DOHH2 (cell line): Measurements from ENCODE around the gene POLR3K.
A peak's percentile ranks its signal among the peaks of the same experiment; 100 is the strongest.

ENCODE experiments used
- H3F3A ChIP-seq: fragments of 200-600 bp; sonication (generic), shearing (Covaris generic); 2 replicates; pipeline ENCODE4 v1.6.0; 2016; ENCODE audit warnings: antibody characterized with exemption, mild to moderate bottlenecking; ENCODE audit not compliant: control insufficient read depth, insufficient read depth
- H3K27ac ChIP-seq: fragments of 200-600 bp; sonication (generic); 2 replicates; pipeline ENCODE4 v1.5.1; 2014; ENCODE audit warnings: low read depth, mild to moderate bottlenecking, low read length, moderate library complexity
- H3K27me3 ChIP-seq: fragments of 200-600 bp; sonication (generic); 2 replicates; pipeline ENCODE4 v1.6.1; 2014; ENCODE audit warnings: mild to moderate bottlenecking, low read length, mixed read lengths; ENCODE audit not compliant: control insufficient read depth
- H3K36me3 ChIP-seq: fragments of 200-600 bp; sonication (generic); 2 replicates; pipeline ENCODE4 v1.6.1; 2014; ENCODE audit warnings: mild to moderate bottlenecking, low read length, moderate library complexity, mixed read lengths; ENCODE audit not compliant: control insufficient read depth
- H3K4me1 ChIP-seq: fragments of 200-600 bp; sonication (generic); 2 replicates; pipeline ENCODE4 v1.6.1; 2014; ENCODE audit warnings: mild to moderate bottlenecking, low read length, mixed read lengths; ENCODE audit not compliant: control insufficient read depth
- H3K4me2 ChIP-seq: fragments of 200-600 bp; sonication (generic); 2 replicates; pipeline ENCODE4 v1.6.0; 2014; ENCODE audit warnings: mild to moderate bottlenecking, low read length, moderate library complexity
- H3K4me3 ChIP-seq: fragments of 200-600 bp; sonication (generic); 2 replicates; pipeline ENCODE4 v1.5.1; 2014; ENCODE audit warnings: mild to moderate bottlenecking, low read length, mixed read lengths
- H3K79me2 ChIP-seq: fragments of 200-600 bp; sonication (generic); 2 replicates; pipeline ENCODE4 v1.6.1; 2014; ENCODE audit warnings: mild to moderate bottlenecking, low read length, mixed read lengths; ENCODE audit not compliant: control insufficient read depth
- H3K9me2 ChIP-seq: fragments of 200-600 bp; sonication (generic); replicated peaks from 2 replicates; pipeline ENCODE4 v1.6.1; 2014; ENCODE audit warnings: mild to moderate bottlenecking, low read length, mixed read lengths; ENCODE audit not compliant: control insufficient read depth
- H3K9me3 ChIP-seq: fragments of 200-600 bp; sonication (generic); 2 replicates; pipeline ENCODE4 v1.6.1; 2014; ENCODE audit warnings: antibody characterized with exemption, low read length, mixed read lengths; ENCODE audit not compliant: control insufficient read depth, insufficient read depth
- H4K20me1 ChIP-seq: fragments of 200-600 bp; sonication (generic); 2 replicates; pipeline ENCODE4 v1.6.0; 2014; ENCODE audit warnings: low read depth, mild to moderate bottlenecking, antibody characterized with exemption, low read length, moderate library complexity; ENCODE audit not compliant: control insufficient read depth, insufficient read depth
- EZH2phosphoT487 ChIP-seq: fragments of 200-600 bp; sonication (generic); IDR thresholded peaks from 2 replicates; pipeline ENCODE4 v1.6.1; 2017; ENCODE audit warnings: borderline replicate concordance, mild to moderate bottlenecking, antibody characterized with exemption, low read length, moderate library complexity, mixed read lengths
- TF ChIP-seq, protein P1 (sequence below): fragments of 200-600 bp; sonication (generic); IDR thresholded peaks from one replicate; pipeline ENCODE4 v1.5.1; 2014; ENCODE audit warnings: antibody characterized with exemption, mild to moderate bottlenecking, low read depth, low read length; ENCODE audit not compliant: poor library complexity, severe bottlenecking

Gene POLR3K

DNA sequence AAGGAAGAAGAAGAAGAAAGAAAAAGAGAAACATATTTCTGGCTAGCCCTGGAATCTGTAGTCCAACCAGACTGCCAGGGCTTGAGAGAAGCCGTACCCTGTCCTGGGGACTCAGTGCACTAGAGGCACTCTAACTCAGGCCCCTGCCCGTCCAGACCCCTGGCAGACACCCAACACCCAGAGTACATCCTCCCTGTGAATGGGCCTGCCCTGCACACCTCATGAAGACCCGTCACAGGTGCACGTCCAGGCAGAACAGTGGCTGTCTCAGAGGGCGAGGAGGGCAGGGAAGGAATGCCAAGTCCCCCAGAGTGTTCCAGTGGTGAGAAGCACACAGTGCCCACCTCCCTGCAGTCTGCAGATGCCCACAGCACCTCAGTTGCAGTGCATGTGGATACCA, 47.6 kb upstream of the POLR3K start:
- TF ChIP-seq, protein P1, sequence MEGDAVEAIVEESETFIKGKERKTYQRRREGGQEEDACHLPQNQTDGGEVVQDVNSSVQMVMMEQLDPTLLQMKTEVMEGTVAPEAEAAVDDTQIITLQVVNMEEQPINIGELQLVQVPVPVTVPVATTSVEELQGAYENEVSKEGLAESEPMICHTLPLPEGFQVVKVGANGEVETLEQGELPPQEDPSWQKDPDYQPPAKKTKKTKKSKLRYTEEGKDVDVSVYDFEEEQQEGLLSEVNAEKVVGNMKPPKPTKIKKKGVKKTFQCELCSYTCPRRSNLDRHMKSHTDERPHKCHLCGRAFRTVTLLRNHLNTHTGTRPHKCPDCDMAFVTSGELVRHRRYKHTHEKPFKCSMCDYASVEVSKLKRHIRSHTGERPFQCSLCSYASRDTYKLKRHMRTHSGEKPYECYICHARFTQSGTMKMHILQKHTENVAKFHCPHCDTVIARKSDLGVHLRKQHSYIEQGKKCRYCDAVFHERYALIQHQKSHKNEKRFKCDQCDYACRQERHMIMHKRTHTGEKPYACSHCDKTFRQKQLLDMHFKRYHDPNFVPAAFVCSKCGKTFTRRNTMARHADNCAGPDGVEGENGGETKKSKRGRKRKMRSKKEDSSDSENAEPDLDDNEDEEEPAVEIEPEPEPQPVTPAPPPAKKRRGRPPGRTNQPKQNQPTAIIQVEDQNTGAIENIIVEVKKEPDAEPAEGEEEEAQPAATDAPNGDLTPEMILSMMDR = no peak
- peaks cover 6% of the 10 kb centered on the region; the same call in 1 of the 2 replicates for H3K4me1 ChIP-seq
- no peaks in the 10 kb centered on the region for H4K20me1 ChIP-seq
- H3K4me3 ChIP-seq = no peak overlapping the region
- no peak overlapping the region for H3K4me2 ChIP-seq
- peaks cover 32% of the 10 kb centered on the region for H3K36me3 ChIP-seq
- H3K9me2 ChIP-seq = no peaks in the 10 kb centered on the region
- no peaks in the 10 kb centered on the region for H3K79me2 ChIP-seq
- no peaks in the 10 kb centered on the region for H3K27me3 ChIP-seq
- H3F3A ChIP-seq = no peaks in the 10 kb centered on the region
- H3K9me3 ChIP-seq = no peaks in the 10 kb centered on the region
- H3K27ac ChIP-seq = no peak overlapping the region

DNA sequence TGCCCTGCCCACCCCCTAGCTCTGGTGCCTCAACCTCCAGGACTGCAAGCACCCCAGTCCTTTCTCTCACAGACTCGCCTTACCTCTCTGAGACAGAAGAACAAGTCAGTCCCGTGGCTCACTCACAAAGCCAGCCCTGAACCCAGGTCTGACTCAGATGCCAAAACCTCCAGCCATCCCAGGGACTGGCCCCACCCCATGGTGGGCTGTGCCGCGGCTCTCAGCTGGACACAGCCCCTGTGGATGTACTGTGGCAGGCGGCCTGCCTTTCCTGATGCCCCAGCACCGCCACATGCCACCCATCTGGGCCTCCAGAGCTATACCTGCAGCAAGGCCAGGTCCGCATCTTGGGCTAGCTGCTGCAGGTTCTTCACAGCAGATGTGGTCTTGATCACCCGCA, 44.4 kb upstream of the POLR3K start:
- H3K36me3 ChIP-seq = peaks cover 18% of the 10 kb centered on the region

DNA sequence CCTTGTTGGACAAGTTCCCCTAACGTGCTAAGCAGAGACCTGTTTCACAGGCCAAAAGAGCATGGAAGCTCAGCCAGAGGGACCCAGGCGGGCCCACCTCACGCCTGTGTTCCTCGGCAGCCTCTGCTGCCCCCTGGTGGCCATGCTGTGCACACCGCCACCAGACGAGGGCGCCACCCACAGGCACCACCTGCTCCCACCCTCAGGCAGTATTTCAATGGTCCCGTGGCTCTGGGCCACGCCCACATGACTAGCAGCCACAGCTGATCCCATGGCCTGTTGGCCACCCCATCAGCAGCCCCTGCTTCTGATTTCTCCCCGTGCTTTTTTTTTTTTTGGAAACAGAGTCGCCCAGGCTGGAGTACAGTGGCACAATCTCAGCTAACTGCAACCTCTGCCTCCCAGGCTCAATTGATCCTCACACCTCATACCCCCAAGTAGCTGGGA, 43.5 kb upstream of the POLR3K start:
- Histone ChIP-seq H3F3A (no peaks in the 10 kb centered on the region), H3K9me3 (no peaks in the 10 kb centered on the region), H3K4me1 (peaks cover 6% of the 10 kb centered on the region; the same call in 1 of the 2 replicates), H4K20me1 (no peaks in the 10 kb centered on the region), H3K27me3 (no peaks in the 10 kb centered on the region), H3K4me2 (no peak overlapping the region), H3K36me3 (peaks cover 19% of the 10 kb centered on the region), H3K4me3 (no peak overlapping the region), H3K9me2 (no peaks in the 10 kb centered on the region), H3K27ac (no peak overlapping the region), H3K79me2 (no peaks in the 10 kb centered on the region)
- TF ChIP-seq EZH2phosphoT487 = no peak
- TF ChIP-seq, protein P1 = peak; percentile 100

More for the DNA sequence above, 44.4 kb upstream of the POLR3K start:
- no peaks in the 10 kb centered on the region for H3K27me3 ChIP-seq
- H4K20me1 ChIP-seq = no peaks in the 10 kb centered on the region
- H3K4me2 ChIP-seq = no peak overlapping the region
- H3K9me2 ChIP-seq = no peaks in the 10 kb centered on the region
- H3K4me3 ChIP-seq = no peak overlapping the region
- TF ChIP-seq EZH2phosphoT487 = no peak
- TF ChIP-seq, protein P1 = no peak
- no peak overlapping the region for H3K27ac ChIP-seq
- H3K9me3 ChIP-seq = no peaks in the 10 kb centered on the region
- H3F3A ChIP-seq = no peaks in the 10 kb centered on the region
- H3K4me1 ChIP-seq = peaks cover 6% of the 10 kb centered on the region; the same call in 1 of the 2 replicates
- H3K79me2 ChIP-seq = no peaks in the 10 kb centered on the region
